Caco-2 (cell line): Measurements from ENCODE around the gene PAX1. TPM values are rescaled to one million over a fixed set of nuclear protein-coding genes. Genes with fewer than 3 reads are reported as not detected.

Experiments
- BruUV-seq: library from RNA; stranded (reverse); fragments of 400-500 nt; replicated peaks from 2 replicates; lab custom pipeline; 2021; lab: Mats Ljungman, UMichigan
- CTCF ChIA-PET: fragments of 300-600 bp; sonication (Branson Sonifier 250); formaldehyde crosslinking; loops from one replicate; lab custom pipeline; 2022; ENCODE audit warnings: antibody characterized with exemption; lab: Charles Lee
- POLR2A ChIA-PET: fragments of 300-600 bp; sonication (Branson Sonifier 250); formaldehyde crosslinking; loops from one replicate; lab custom pipeline; 2022; ENCODE audit warnings: antibody characterized with exemption; lab: Charles Lee
- DNase-seq, 2 experiments: peaks; one replicate each; pipeline versions ENCODE4 v3.0.0 to v3.0.0-alpha.2; 2020 to 2022
- H3K27me3 ChIP-seq: replicated peaks from 2 replicates; pipeline ENCODE4 v1.6.0; 2011; ENCODE audit warnings: low read length; ENCODE audit not compliant: control insufficient read depth, insufficient read depth
- H3K36me3 ChIP-seq: 2 replicates; pipeline ENCODE4 v1.5.1; 2011; ENCODE audit warnings: low read length; ENCODE audit not compliant: control insufficient read depth, insufficient read depth
- H3K4me1 ChIP-seq: fragments of 250-450 bp; sonication (Bioruptor Pico); 2 replicates; pipeline ENCODE4 v1.5.1; 2020; ENCODE audit warnings: mild to moderate bottlenecking
- H3K4me3 ChIP-seq: 2 replicates; pipeline ENCODE4 v1.5.1; 2011; ENCODE audit warnings: low read depth, mild to moderate bottlenecking, control low read depth, low read length
- H3K9me3 ChIP-seq: fragments of 250-450 bp; sonication (Bioruptor Pico); 2 replicates; pipeline ENCODE4 v1.5.1; 2020; ENCODE audit warnings: mild to moderate bottlenecking, moderate library complexity
- H3K27ac Mint-ChIP-seq: one replicate; pipeline ENCODE4 v1.8.0; 2022; ENCODE audit warnings: mixed read lengths; ENCODE audit not compliant: unreplicated experiment
- H3K27me3 Mint-ChIP-seq: one replicate; pipeline ENCODE4 v1.8.0; 2022; ENCODE audit warnings: mixed read lengths; ENCODE audit not compliant: insufficient read depth, unreplicated experiment
- H3K36me3 Mint-ChIP-seq: one replicate; pipeline ENCODE4 v1.8.0; 2022; ENCODE audit warnings: mild to moderate bottlenecking, mixed read lengths; ENCODE audit not compliant: insufficient read depth, unreplicated experiment
- H3K4me1 Mint-ChIP-seq: one replicate; pipeline ENCODE4 v1.8.0; 2022; ENCODE audit warnings: low read depth, mixed read lengths; ENCODE audit not compliant: unreplicated experiment
- H3K4me3 Mint-ChIP-seq: one replicate; pipeline ENCODE4 v1.8.0; 2022; ENCODE audit warnings: mild to moderate bottlenecking, moderate library complexity, mixed read lengths; ENCODE audit not compliant: unreplicated experiment
- H3K9me3 Mint-ChIP-seq: one replicate; pipeline ENCODE4 v1.8.0; 2022; ENCODE audit warnings: mixed read lengths; ENCODE audit not compliant: unreplicated experiment
- CTCF ChIP-seq, 2 experiments: fragments of 200-600 bp in 1 of 2; IDR thresholded peaks; 1 replicate in 1 of 2; 2 replicates in 1 of 2; pipeline versions ENCODE4 v1.5.1 to v1.8.0; 2011 to 2022; ENCODE audit warnings: antibody characterized with exemption in 1 of 2, control low read depth in 1 of 2, inconsistent platforms in 1 of 2, low read depth in 1 of 2, low read length in 1 of 2, mild to moderate bottlenecking in 1 of 2, moderate library complexity in 1 of 2; ENCODE audit not compliant: insufficient read depth in 1 of 2, severe bottlenecking in 1 of 2, unreplicated experiment in 1 of 2
- intact Hi-C: fragments of 100-400 bp; cut with micrococcal nuclease; formaldehyde crosslinking; loops from one replicate; pipeline ENCODE4 v1.10.0; 2022; ENCODE audit not compliant: unreplicated experiment
- total RNA-seq: library from RNA; stranded (reverse); gene quantifications from 2 replicates; pipeline ENCODE4 v1.2.3, GENCODE V29; 2022

Gene PAX1
- total RNA-seq, 1 experiment from 2014 or later, result not detected

DNA sequence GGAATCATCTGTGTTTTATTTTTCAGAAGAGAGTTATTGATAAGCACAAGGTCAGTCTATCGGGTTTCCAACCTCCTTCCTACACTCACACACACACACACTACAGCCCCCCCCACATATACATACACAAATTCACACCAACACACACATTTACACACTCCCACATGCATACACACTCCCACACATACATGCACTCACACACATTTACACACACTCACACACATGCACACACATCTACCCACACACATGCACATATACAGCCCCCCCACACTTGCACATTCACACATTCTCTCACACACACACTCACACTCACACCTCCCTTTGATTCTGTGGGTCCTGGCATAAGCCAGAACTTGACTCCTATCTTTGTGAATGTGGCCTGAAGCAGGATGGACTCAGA is 34.5 kb upstream of the PAX1 start:
- Histone ChIP-seq H3K4me3 (no peak overlapping the region), H3K36me3 (no peaks in the 10 kb centered on the region), H3K27me3 (no peaks in the 10 kb centered on the region), H3K9me3 (no peaks in the 10 kb centered on the region), H3K4me1 (no peaks in the 10 kb centered on the region)
- H3K9me3 Mint-ChIP-seq, result no peaks in the 10 kb centered on the region
- no peak overlapping the region for H3K4me3 Mint-ChIP-seq
- peaks cover 8% of the 10 kb centered on the region for H3K27me3 Mint-ChIP-seq
- no peaks in the 10 kb centered on the region for H3K36me3 Mint-ChIP-seq
- intact Hi-C loops, result no loop called here
- DNase-seq, result no peak
- no peaks in the 10 kb centered on the region for H3K4me1 Mint-ChIP-seq
- no peak for TF ChIP-seq CTCF (IDR thresholded peaks at IDR 0.05; ENCODE audit: insufficient read depth in 1 of 2, low read depth in 1 of 2, low read length in 1 of 2, severe bottlenecking in 1 of 2, unreplicated experiment in 1 of 2)
- ChIA-PET CTCF (no interaction called here), POLR2A (no interaction called here)
- no peak overlapping the region for H3K27ac Mint-ChIP-seq
- BruUV-seq, result no TSS peak

DNA sequence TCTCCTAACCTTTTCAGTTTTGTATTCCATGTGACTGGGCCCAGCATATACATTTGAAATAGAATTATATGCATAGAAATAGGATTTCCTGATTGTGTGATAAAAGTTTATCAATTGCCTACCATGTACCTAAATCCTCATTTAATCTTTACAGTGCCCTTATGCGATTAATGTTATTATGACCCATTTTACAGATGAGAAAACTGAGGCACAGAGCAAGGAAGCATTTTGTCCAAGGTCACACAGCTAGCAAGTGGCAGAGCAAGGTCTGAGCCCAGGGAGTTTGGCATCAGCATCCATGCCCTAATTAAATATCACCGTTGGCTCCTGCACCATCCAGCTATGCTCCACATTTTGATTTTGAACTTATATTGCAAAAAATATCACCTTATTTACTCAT is 28.2 kb upstream of the PAX1 start:
- BruUV-seq, result no TSS peak

GRCh38 chr20:21677781-21678180 is 27.7 kb upstream of the PAX1 start:
- no peak for DNase-seq
- ChIA-PET POLR2A (no interaction called here), CTCF (no interaction called here)
- no peaks in the 10 kb centered on the region for H3K9me3 ChIP-seq
- Mint-ChIP-seq H3K27me3 (peaks cover 9% of the 10 kb centered on the region), H3K27ac (no peak overlapping the region), H3K9me3 (no peaks in the 10 kb centered on the region), H3K4me1 (no peaks in the 10 kb centered on the region), H3K36me3 (no peaks in the 10 kb centered on the region), H3K4me3 (no peak overlapping the region)
- H3K4me3 ChIP-seq, result no peak overlapping the region
- no TSS peak for BruUV-seq
- H3K27me3 ChIP-seq, result no peaks in the 10 kb centered on the region; the same call in 1 of the 2 replicates
- no peak for TF ChIP-seq CTCF (IDR thresholded peaks at IDR 0.05; ENCODE audit: insufficient read depth in 1 of 2, low read depth in 1 of 2, low read length in 1 of 2, severe bottlenecking in 1 of 2, unreplicated experiment in 1 of 2)
- no peaks in the 10 kb centered on the region for H3K36me3 ChIP-seq
- no peaks in the 10 kb centered on the region for H3K4me1 ChIP-seq
- intact Hi-C loops, result no loop called here

More for the DNA sequence above, 28.2 kb upstream of the PAX1 start:
- H3K9me3 Mint-ChIP-seq, result no peaks in the 10 kb centered on the region
- H3K4me3 Mint-ChIP-seq, result no peak overlapping the region
- H3K27me3 Mint-ChIP-seq, result peaks cover 7% of the 10 kb centered on the region
- no peak for DNase-seq
- no peaks in the 10 kb centered on the region for H3K4me1 ChIP-seq
- CTCF ChIA-PET, result no interaction called here
- no peak for TF ChIP-seq CTCF (IDR thresholded peaks at IDR 0.05; ENCODE audit: insufficient read depth in 1 of 2, low read depth in 1 of 2, low read length in 1 of 2, severe bottlenecking in 1 of 2, unreplicated experiment in 1 of 2)
- H3K4me1 Mint-ChIP-seq, result no peaks in the 10 kb centered on the region
- no peak overlapping the region for H3K27ac Mint-ChIP-seq
- intact Hi-C loops, result no loop called here
- no peaks in the 10 kb centered on the region for H3K36me3 ChIP-seq
- H3K4me3 ChIP-seq, result no peak overlapping the region
- POLR2A ChIA-PET, result no interaction called here
- H3K27me3 ChIP-seq, result no peaks in the 10 kb centered on the region; the same call in 1 of the 2 replicates
- H3K9me3 ChIP-seq, result no peaks in the 10 kb centered on the region
- H3K36me3 Mint-ChIP-seq, result no peaks in the 10 kb centered on the region
